Hepatocyte (in vitro differentiated cells): ENCODE results near the gene BAHCC1.

ENCODE experiments used
- CTCF ChIP-seq: fragments of 200-600 bp; sonication (generic); IDR thresholded peaks from 2 replicates; pipeline ENCODE4 v1.5.1; 2016; ENCODE audit warnings: antibody characterized with exemption, mild to moderate bottlenecking; ENCODE audit not compliant: poor library complexity
- EZH2 ChIP-seq: fragments of 200-600 bp; sonication (generic); IDR thresholded peaks from 2 replicates; pipeline ENCODE4 v1.6.1; 2016; ENCODE audit warnings: antibody characterized with exemption, mild to moderate bottlenecking, borderline replicate concordance

DNA sequence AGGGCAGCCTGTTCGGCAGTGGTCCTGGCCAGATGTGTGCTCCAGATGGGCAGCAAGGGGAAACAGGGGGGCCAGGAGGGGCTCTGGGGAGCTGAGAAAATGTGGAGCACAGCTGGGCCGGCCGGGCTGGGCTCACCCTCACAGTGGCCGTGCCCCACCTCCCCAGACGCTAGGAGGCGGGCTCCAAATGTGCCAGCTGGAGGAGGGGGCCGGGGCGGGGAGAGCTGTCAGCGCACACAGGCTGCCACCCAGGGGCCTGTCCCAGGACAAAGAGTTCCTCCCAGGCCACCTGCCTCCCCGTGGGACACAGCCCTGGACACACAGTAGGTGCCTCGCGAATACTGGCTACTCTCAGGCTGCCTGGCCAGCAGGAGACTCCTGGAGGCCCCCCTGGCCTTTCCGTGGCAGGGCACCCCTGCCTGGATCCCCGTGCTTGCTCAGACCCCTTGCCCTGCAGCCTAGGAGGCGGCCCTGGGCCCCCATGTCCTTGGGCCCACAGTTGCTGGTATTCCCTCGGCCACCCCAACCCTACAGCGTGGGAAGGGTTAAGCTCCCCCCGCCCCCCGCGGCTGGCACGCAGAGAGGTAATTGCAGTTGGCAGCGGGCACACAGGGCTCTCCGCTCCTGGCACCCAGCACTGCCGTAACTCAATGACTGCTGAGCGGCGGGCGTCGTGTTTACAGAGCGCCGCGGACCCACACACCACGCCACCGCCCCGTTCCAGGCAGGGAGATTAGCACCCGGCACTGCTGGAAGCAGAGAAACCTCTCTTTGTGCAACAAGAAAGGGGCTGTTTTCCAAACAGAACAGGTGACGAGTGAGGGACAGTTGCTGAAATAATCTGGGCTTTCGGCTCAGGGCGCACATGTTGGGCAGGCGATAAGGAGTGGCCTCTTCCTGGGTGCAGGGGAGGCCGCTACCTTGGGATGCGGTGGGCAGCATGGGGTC, 32.2 kb downstream of the BAHCC1 start:
- TF ChIP-seq CTCF (no peak), EZH2 (no peak)
